ENCODE data around the gene TCP10L. TPM values are rescaled to one million over a fixed set of nuclear protein-coding genes. Genes with fewer than 3 reads are reported as not detected.
"Not testable (repeated sequence)": the region's sequence is repeated elsewhere in the genome, so short reads cannot be mapped to it uniquely, and the experiment has no call there.

Gene TCP10L
- total and polyA plus RNA-seq, 2 of the 13 experiments (the other 11 are each of a cell fraction or from before 2014, with no cell fraction given), result 0.90 to 2.4 TPM

DNA sequence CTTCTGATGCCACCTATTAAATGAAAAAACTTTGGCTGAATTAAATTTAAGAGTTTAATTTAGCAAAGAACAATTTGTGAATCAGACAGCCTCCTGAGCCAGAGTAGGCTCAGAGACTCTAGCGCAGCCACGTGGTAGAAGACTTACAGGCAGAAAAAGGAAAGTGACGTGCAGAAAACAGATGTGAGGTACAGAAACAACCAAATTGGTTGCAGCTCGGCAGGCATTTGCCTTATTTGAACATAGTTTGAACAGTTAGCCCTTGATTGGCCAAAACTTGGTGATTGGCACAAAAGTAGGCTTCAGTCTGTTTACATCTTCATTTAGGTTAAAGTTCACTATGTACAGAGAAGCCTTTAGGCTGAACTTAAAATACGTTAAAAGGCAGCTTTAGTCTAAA, 22.9 kb downstream of the TCP10L start (continued):
- TF ChIP-seq, protein P1, sequence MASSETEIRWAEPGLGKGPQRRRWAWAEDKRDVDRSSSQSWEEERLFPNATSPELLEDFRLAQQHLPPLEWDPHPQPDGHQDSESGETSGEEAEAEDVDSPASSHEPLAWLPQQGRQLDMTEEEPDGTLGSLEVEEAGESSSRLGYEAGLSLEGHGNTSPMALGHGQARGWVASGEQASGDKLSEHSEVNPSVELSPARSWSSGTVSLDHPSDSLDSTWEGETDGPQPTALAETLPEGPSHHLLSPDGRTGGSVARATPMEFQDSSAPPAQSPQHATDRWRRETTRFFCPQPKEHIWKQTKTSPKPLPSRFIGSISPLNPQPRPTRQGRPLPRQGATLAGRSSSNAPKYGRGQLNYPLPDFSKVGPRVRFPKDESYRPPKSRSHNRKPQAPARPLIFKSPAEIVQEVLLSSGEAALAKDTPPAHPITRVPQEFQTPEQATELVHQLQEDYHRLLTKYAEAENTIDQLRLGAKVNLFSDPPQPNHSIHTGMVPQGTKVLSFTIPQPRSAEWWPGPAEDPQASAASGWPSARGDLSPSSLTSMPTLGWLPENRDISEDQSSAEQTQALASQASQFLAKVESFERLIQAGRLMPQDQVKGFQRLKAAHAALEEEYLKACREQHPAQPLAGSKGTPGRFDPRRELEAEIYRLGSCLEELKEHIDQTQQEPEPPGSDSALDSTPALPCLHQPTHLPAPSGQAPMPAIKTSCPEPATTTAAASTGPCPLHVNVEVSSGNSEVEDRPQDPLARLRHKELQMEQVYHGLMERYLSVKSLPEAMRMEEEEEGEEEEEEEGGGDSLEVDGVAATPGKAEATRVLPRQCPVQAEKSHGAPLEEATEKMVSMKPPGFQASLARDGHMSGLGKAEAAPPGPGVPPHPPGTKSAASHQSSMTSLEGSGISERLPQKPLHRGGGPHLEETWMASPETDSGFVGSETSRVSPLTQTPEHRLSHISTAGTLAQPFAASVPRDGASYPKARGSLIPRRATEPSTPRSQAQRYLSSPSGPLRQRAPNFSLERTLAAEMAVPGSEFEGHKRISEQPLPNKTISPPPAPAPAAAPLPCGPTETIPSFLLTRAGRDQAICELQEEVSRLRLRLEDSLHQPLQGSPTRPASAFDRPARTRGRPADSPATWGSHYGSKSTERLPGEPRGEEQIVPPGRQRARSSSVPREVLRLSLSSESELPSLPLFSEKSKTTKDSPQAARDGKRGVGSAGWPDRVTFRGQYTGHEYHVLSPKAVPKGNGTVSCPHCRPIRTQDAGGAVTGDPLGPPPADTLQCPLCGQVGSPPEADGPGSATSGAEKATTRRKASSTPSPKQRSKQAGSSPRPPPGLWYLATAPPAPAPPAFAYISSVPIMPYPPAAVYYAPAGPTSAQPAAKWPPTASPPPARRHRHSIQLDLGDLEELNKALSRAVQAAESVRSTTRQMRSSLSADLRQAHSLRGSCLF (CRISPR knock-in tag; IDR thresholded peaks at IDR 0.05; ENCODE audit: borderline replicate concordance), result no peak
- peak; percentile 37; the same call in 1 of the 2 replicates for TF ChIP-seq PPARG (CRISPR knock-in tag; conservative IDR thresholded peaks at IDR 0.05)
- TF ChIP-seq ARNT2 (CRISPR knock-in tag; IDR thresholded peaks at IDR 0.05; ENCODE audit: low read depth), result no peak
- TF ChIP-seq STAG1 (CRISPR knock-in tag; IDR thresholded peaks at IDR 0.05), result peak; percentile 44
- TF ChIP-seq CTCF (CRISPR knock-in tag; IDR thresholded peaks at IDR 0.05), result peak; percentile 25; the same call in 1 of the 2 replicates

GRCh38 chr21:32561476-32561875, 23.8 kb downstream of the TCP10L start:
- CTCF ChIA-PET (ENCODE audit: low intra/inter-chr PET ratio, low total read pairs); BruUV-seq (replicated peaks); H2AFZ ChIP-seq (ENCODE audit: low read length); H3K27ac ChIP-seq (ENCODE audit: extremely low read length, insufficient read depth, low read length); intact Hi-C loops (cut with micrococcal nuclease; ENCODE audit: unreplicated experiment); ATAC-seq; H3K79me2 ChIP-seq (ENCODE audit: insufficient read depth, low read length); in situ Hi-C loops (cut with HindIII; ENCODE audit: extremely low pct_ligation_motif_present, low pct_unique_long_range_greater_than_20kb); H3K4me2 ChIP-seq (ENCODE audit: low read depth, low read length); H3K4me3 ChIP-seq (replicated peaks in 1 of 3; ENCODE audit: insufficient read depth in 1 of 3, low read depth in 2 of 3, low read length in 3 of 3); H3K36me3 ChIP-seq (replicated peaks in 1 of 2; ENCODE audit: control insufficient read depth in 1 of 2, insufficient read depth in 2 of 2, low read length in 2 of 2); H3K9me3 ChIP-seq (ENCODE audit: low read length); DNase-seq (ENCODE audit: low spot score); FAIRE-seq; H4K20me1 ChIP-seq (ENCODE audit: insufficient read depth, low read length); H3K9ac ChIP-seq (ENCODE audit: insufficient read depth, low read depth, low read length); POLR2A ChIA-PET; H3K27me3 ChIP-seq (ENCODE audit: control insufficient read depth in 1 of 2, insufficient read depth in 2 of 2, low read length in 2 of 2): not testable (repeated sequence)
- WGBS (ENCODE audit: low lambda C conversion rate), result 95% methylated on average over 1 of the region's 1 CpG
- peaks cover 14% of the 10 kb centered on the region for H3K4me1 ChIP-seq (ENCODE audit: insufficient read depth, low read length)

Data from HepG2 (cell line).